Measurements from ENCODE around the gene TBCK. TPM values are rescaled to one million over a fixed set of nuclear protein-coding genes. Genes with fewer than 3 reads are reported as not detected.
"Not testable (repeated sequence)": the region's sequence is repeated elsewhere in the genome, so short reads cannot be mapped to it uniquely, and the experiment has no call there.

TBCK gene
- total RNA-seq, 2 donors from 2014 or later: 31.3 to 46.1 TPM

DNA sequence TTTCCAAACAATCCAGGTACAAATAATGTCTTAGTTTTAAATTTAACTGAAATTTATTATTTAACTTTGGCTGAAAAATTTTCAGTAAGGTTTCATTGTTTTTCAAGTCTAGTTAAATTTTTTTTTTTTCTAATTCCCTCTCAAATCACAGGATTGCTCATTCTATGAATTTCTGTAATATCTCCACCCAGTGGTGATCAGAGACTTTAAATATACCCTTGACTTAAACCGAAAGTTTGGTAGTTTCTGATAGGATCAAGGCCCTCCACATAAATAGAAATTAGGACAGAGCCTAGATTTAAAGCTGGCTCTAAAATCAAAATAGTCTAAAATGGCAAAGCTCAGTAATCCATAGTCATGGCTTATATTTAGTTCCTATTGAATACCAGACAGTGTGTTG is 175.4 kb downstream of the TBCK start:
- H3K27ac Mint-ChIP-seq: no peak overlapping the region
- H3K9me3 Mint-ChIP-seq: no peaks in the 10 kb centered on the region
- H3K36me3 Mint-ChIP-seq: no peaks in the 10 kb centered on the region
- H3K27me3 Mint-ChIP-seq: no peaks in the 10 kb centered on the region
- no peak for ATAC-seq
- H3K4me1 Mint-ChIP-seq (ENCODE audit: low read depth in 2 of 2): peaks cover 3 to 5% of the 10 kb centered on the region in 2 donors
- H3K4me3 Mint-ChIP-seq: no peak overlapping the region
- DNase-seq (ENCODE audit: low spot score): no peak

DNA sequence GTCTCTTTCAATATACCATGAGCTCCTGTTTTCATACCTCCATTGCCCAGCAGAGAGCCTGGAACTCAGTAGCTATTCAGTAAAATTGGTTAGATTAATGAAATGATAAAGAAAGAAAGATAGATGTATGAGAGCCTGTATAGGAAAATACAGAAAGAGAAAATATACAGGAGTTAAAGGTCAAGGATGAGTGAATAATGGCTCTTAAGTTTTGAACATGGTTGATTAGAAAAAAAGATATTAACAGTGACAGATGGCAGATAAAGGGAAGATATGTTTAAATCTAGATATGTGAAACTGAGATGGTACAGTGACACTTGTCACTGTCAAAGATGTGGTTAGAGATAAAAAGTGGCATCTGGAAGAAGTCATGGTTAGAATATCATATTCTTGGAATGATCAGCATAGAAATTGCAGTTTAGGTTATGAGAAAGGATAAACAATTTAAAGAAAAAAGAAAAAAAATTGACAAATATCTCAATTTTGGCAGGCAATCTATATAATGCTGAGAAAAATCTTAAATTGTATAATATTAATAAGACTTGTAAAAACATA is 179.2 kb downstream of the TBCK start:
- H3K4me3 Mint-ChIP-seq: no peak overlapping the region
- H3K27ac Mint-ChIP-seq: no peak overlapping the region
- no peak for ATAC-seq

DNA sequence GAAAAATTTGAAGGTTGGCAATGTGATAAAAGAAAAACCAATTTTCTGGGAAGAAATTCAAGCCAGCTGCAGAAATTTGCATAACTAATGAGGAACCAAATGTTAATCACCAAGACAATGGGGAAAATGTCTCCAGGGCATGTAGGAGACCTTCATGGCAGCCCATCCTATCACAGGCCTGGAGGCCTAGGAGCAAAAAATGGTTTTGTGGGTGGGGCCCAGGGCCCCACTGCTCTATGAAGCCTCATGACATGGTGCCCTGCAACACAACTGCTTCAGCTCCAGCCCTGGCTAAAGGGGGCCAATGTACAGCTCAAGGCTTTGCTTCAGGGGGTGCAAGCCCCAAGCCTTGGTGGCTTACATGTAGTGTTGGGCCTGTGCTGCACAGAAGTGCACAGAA is 184.0 kb downstream of the TBCK start:
- H3K4me3 Mint-ChIP-seq: no peak overlapping the region
- no peak overlapping the region for H3K27ac Mint-ChIP-seq
- H3K36me3 Mint-ChIP-seq: peaks cover 7% of the 10 kb centered on the region
- H3K4me1 Mint-ChIP-seq (ENCODE audit: low read depth in 2 of 2): peaks cover 3 to 5% of the 10 kb centered on the region in 2 donors
- no peak for ATAC-seq
- H3K27me3 Mint-ChIP-seq: no peaks in the 10 kb centered on the region
- H3K9me3 Mint-ChIP-seq: no peaks in the 10 kb centered on the region
- no peak for DNase-seq (ENCODE audit: low spot score)

More for the DNA sequence above, 179.2 kb downstream of the TBCK start:
- Mint-ChIP-seq H3K4me1 (ENCODE audit: low read depth in 2 of 2) (peaks cover 3 to 5% of the 10 kb centered on the region in 2 donors), H3K36me3 (peaks cover 3% of the 10 kb centered on the region), H3K9me3 (no peaks in the 10 kb centered on the region), H3K27me3 (no peaks in the 10 kb centered on the region)
- DNase-seq (ENCODE audit: low spot score): no peak

DNA sequence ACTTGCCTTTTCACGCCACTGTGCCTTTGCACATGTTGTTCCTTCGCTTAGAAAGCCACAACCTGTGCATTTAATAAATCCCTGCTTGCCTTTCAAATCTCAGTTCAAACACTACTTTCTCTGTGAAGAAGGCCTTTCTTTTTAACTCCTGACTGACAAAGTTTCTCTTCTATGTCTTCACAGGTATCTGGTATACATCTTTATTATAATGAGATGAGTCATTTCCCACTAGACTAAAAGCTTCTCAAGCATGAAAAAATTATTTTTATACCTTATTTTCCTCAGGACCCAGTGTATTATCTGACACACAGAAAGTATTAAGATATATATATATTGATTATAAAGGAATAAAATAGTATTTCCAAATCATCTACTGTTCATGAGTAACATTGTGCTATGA is 189.9 kb downstream of the TBCK start:
- Mint-ChIP-seq H3K27me3 (no peaks in the 10 kb centered on the region), H3K27ac (no peak overlapping the region), H3K36me3 (peaks cover 4% of the 10 kb centered on the region), H3K9me3 (no peaks in the 10 kb centered on the region), H3K4me1 (ENCODE audit: low read depth in 2 of 2) (no peaks in the 10 kb centered on the region), H3K4me3 (no peak overlapping the region)
- no peak for DNase-seq (ENCODE audit: low spot score)
- ATAC-seq: no peak

DNA sequence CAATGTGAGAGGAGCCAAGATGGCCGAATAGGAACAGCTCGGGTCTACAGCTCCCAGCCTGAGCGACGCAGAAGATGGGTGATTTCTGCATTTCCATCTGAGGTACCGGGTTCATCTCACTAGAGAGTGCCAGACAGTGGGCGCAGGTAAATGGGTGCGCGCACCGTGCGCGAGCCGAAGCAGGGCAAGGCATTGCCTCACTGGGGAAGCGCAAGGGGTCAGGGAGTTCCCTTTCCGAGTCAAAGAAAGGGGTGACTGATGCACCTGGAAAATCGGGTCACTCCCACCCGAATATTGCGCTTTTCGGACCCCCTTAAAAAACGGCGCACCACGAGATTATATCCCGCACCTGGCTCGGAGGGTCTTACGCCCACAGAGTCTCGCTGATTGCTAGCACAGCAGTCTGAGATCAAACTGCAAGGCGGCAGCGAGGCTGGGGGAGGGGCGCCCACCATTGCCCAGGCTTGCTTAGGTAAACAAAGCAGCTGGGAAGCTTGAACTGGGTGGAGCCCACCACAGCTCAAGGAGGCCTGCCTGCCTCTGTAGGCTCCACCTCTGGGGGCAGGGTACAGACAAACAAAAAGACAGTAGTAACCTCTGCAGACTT is 196.0 kb downstream of the TBCK start:
- not testable (repeated sequence) for DNase-seq (ENCODE audit: low spot score); H3K4me1 Mint-ChIP-seq (ENCODE audit: low read depth in 2 of 2); H3K9me3 Mint-ChIP-seq; H3K27me3 Mint-ChIP-seq; ATAC-seq; H3K36me3 Mint-ChIP-seq; H3K27ac Mint-ChIP-seq; H3K4me3 Mint-ChIP-seq

DNA sequence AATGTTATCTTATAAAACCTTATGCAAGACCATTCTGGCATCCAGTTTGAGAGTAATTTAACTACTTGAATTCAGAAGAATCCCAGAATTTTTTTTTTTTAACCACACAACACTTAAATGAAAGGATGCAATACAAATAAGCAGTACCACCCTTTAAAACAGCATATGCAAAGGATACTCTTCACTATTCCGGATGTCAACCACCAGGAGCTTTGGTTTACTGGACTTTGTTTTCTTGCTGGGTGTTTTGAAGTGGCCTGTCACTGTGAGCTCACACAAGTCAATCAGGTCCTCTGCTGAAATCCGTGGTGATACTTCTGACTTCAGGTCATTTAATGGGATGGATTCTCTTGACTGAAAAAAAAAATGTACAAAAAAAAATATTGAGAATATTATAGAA is 200.0 kb downstream of the TBCK start:
- Mint-ChIP-seq H3K4me1 (ENCODE audit: low read depth in 2 of 2) (no peaks in the 10 kb centered on the region), H3K27me3 (no peaks in the 10 kb centered on the region), H3K36me3 (peaks cover 27% of the 10 kb centered on the region), H3K9me3 (peaks cover 14% of the 10 kb centered on the region), H3K27ac (no peak overlapping the region), H3K4me3 (no peak overlapping the region)
- DNase-seq (ENCODE audit: low spot score): no peak
- no peak for ATAC-seq

DNA sequence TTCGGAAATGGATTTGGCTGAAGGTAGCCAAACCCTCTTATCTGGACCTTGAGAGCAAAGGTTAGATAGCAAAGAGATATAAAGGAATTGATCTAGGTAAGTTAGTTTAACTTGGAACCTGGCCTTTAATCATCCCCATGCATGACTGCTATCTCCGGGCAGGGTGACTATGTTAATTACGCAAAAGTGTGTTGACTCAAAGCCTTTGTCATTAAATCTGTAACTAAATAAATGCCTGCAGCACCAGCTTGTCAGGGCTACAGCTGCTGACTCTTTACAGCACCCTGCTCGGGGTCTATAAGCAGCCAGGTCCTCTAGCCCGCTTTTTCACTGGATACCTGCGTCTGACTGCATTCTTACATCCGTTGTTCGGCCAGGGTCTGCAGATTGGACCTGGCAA is 201.7 kb downstream of the TBCK start:
- H3K4me1 Mint-ChIP-seq (ENCODE audit: low read depth in 2 of 2): no peaks in the 10 kb centered on the region
- H3K27me3 Mint-ChIP-seq: no peaks in the 10 kb centered on the region
- ATAC-seq (no peak), DNase-seq (ENCODE audit: low spot score) (no peak)
- H3K9me3 Mint-ChIP-seq: peaks cover 19% of the 10 kb centered on the region
- peaks cover 40% of the 10 kb centered on the region for H3K36me3 Mint-ChIP-seq
- H3K4me3 Mint-ChIP-seq: no peak overlapping the region
- H3K27ac Mint-ChIP-seq: no peak overlapping the region

DNA sequence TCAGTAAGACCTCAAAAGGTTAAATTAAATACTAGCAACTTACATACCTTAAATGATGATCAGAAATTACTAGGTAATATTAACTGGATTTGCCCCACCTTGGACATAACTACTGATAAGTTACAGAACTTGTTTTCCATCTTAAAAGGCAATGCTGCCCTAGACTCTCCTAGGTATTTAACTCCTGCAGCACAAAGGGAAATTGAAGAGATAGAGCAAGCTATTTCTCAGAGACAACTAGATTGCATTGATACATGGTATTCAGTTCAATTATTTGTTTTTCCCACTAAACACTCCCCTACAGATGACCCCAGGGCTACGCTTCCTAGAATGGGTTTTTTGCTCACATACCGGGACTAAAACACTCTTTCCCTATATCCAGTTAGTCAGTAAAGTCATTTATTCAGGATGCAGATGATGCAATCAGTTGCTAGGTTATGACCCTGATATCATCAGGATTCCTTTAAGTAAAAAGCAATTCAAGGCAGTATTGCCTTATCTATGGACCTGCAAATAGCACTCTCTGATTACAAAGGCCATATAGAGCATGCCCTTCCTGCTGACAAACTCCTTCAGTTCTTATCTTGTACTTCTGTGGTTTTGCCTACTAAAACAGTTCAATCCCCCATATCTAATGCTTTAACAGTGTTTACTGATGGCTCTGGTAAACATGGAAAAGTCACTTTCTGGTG is 204.1 kb downstream of the TBCK start:
- Mint-ChIP-seq H3K9me3 (peaks cover 26% of the 10 kb centered on the region), H3K36me3 (peaks cover 64% of the 10 kb centered on the region)
- not testable (repeated sequence) for DNase-seq (ENCODE audit: low spot score); H3K27me3 Mint-ChIP-seq; ATAC-seq; H3K4me3 Mint-ChIP-seq; H3K4me1 Mint-ChIP-seq (ENCODE audit: low read depth in 2 of 2); H3K27ac Mint-ChIP-seq

DNA sequence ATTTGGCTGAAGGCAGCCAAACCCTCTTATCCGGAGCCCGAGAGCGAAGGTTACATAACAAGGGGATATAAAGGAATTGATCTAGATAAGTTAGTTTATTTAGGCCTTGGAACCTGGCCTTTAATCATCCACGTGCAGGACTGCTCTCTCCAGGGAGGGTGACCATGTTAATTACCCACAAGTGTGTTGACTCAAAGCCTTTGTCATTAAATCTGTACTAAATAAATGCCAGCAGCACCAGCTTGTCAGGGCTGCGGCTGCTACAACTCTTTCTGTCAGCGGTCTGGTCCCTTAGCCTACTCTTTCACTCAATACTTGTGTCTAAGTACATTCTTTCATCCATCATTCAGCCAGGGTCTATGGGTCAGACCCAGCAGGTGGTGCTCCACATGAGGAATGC is 206.1 kb downstream of the TBCK start:
- no peaks in the 10 kb centered on the region for H3K27me3 Mint-ChIP-seq
- no peaks in the 10 kb centered on the region for H3K4me1 Mint-ChIP-seq (ENCODE audit: low read depth in 2 of 2)
- no peak overlapping the region for H3K27ac Mint-ChIP-seq
- H3K36me3 Mint-ChIP-seq: peaks cover 69% of the 10 kb centered on the region
- no peak for ATAC-seq
- H3K4me3 Mint-ChIP-seq: no peak overlapping the region
- peaks cover 30% of the 10 kb centered on the region for H3K9me3 Mint-ChIP-seq
- no peak for DNase-seq (ENCODE audit: low spot score)

DNA sequence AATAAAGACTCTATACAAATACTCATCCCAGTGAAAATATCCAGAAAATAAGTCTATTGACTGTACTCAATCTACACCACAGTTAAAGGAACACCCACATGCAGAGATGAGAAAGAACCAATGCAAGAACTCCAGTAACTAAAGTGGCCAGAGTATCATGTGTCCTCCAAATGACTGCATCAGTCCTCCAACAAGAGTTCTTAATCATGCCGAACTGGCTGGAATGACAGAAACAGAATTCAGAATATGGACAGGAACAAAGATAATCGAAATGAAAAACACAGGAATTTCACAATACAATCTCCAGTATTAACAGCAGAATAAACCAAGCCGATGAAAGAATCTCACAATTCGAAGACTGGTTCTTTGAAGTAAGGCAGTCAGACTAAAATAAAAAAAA is 210.3 kb downstream of the TBCK start:
- H3K4me3 Mint-ChIP-seq: no peak overlapping the region
- no peaks in the 10 kb centered on the region for H3K4me1 Mint-ChIP-seq (ENCODE audit: low read depth in 2 of 2)
- no peak overlapping the region for H3K27ac Mint-ChIP-seq
- H3K36me3 Mint-ChIP-seq: peaks cover 48% of the 10 kb centered on the region
- DNase-seq (ENCODE audit: low spot score) (no peak), ATAC-seq (no peak)
- H3K27me3 Mint-ChIP-seq: no peaks in the 10 kb centered on the region
- H3K9me3 Mint-ChIP-seq: peaks cover 16% of the 10 kb centered on the region

DNA sequence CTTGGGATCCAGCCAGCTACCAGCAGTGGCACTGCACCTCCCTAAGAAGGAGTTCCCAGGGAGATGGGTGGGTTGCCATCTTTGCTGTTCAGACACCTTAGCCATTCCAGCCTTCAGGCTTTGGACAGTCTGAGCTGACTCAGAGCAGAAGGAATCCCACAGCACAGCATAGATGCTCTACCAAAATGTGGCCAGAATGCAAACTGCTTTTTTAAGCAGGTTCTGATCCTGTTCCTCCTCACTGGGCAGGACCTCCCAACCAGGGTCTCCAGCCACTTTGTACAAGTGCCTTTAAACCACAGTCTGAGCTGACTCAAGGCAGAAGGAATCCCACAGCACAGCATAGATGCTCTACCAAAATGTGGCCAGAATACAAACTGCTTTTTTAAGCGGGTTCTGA is 211.7 kb downstream of the TBCK start:
- no peak for ATAC-seq
- DNase-seq (ENCODE audit: low spot score): no peak
- H3K4me3 Mint-ChIP-seq: no peak overlapping the region
- H3K4me1 Mint-ChIP-seq (ENCODE audit: low read depth in 2 of 2): no peaks in the 10 kb centered on the region
- H3K27ac Mint-ChIP-seq: no peak overlapping the region
- H3K36me3 Mint-ChIP-seq: peaks cover 35% of the 10 kb centered on the region
- H3K9me3 Mint-ChIP-seq: peaks cover 11% of the 10 kb centered on the region
- H3K27me3 Mint-ChIP-seq: no peaks in the 10 kb centered on the region

DNA sequence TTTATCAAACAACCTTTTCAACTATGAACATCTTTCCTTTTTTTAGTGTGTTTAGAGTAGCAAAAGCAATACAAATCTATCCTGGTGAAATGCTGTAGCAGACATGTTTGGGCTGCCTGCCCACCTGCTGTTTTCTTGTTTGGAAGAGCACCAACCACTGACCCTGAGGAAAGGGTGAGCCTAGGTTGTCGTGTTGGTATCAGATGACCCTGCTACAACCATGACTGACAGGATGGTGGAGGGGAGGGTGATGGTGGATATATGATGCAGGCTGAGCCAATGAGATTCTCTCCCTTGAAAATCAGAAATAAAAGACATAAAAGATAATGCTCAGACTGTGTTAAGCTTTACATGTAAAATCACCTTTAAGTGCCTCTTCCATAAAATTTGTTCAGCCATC is 219.6 kb downstream of the TBCK start:
- H3K4me1 Mint-ChIP-seq (ENCODE audit: low read depth in 2 of 2): no peaks in the 10 kb centered on the region
- H3K27me3 Mint-ChIP-seq: no peaks in the 10 kb centered on the region
- H3K9me3 Mint-ChIP-seq: no peaks in the 10 kb centered on the region
- no peak for DNase-seq (ENCODE audit: low spot score)
- ATAC-seq: no peak
- peaks cover 11% of the 10 kb centered on the region for H3K36me3 Mint-ChIP-seq
- no peak overlapping the region for H3K27ac Mint-ChIP-seq
- no peak overlapping the region for H3K4me3 Mint-ChIP-seq

DNA sequence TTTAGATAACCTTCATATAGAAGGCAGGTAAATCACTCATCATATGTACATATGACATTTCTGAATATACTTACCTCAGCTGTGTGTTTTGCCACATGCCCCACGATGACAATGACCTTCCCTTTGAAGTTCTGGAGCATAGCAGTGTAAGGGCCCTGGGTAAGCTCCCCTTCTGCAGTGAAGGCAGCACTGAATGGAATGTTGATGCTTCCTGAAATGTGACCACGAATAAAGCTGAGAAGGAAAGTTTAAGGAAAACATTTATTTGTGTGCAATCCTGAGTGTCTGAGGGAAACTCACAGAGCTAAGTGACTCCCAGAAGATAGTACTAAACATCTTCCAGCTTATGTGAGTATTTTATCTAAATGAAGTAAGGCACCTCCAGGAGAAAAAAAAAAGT is 220.6 kb downstream of the TBCK start:
- Mint-ChIP-seq H3K36me3 (peaks cover 21% of the 10 kb centered on the region), H3K27me3 (no peaks in the 10 kb centered on the region), H3K4me3 (no peak overlapping the region), H3K9me3 (peaks cover 8% of the 10 kb centered on the region), H3K27ac (no peak overlapping the region), H3K4me1 (ENCODE audit: low read depth in 2 of 2) (no peaks in the 10 kb centered on the region)
- ATAC-seq: no peak
- no peak for DNase-seq (ENCODE audit: low spot score)

DNA sequence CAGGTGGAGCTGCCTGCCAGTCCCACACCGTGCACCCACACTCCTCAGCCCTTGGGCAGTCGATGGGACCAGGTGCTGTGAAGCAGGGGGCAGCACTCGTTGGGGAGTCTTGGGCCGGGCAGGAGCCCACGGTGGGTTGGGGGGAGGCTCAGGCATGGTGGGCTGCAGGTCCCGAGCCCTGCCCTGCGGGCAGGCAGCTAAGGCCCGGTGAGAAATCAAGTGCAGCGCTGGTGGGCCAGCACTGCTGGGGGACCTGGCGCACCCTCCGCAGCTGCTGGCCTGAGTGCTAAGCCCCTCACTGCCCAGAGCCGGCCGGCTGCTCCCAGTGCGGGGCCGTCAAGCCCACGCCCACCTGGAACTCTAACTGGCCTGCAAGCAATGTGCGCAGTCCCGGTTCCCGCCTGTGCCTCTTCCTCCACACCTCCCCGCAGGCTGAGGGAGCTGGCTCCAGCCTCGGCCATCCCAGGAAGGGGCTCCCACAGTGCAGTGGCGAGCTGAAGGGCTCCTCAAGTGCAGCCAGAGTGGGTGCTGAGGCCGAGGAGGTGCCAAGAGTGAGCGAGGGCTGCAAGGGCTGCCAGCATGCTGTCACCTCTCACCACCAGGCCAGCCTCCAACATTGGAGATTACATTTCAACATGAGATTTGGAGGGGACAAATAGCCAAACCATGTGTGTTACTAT is 223.5 kb downstream of the TBCK start:
- DNase-seq (ENCODE audit: low spot score): no peak
- Mint-ChIP-seq H3K9me3 (peaks cover 14% of the 10 kb centered on the region), H3K4me1 (ENCODE audit: low read depth in 2 of 2) (no peaks in the 10 kb centered on the region), H3K36me3 (peaks cover 36% of the 10 kb centered on the region), H3K27ac (no peak overlapping the region), H3K4me3 (no peak overlapping the region), H3K27me3 (no peaks in the 10 kb centered on the region)
- ATAC-seq: no peak
